ENCODE measurements around the gene ACTN2.

ACTN2 gene

GRCh38 chr1:236685205-236685916, 938 bp upstream of the ACTN2 start (continued):
- TF ChIP-seq ZBTB11 (tag by site-specific recombination; conservative IDR thresholded peaks at IDR 0.05; ENCODE audit: low read depth) (0 out of 2 replicates have a peak, but pooled peaks have one; percentile 11), ZNF366 (tag by site-specific recombination; conservative IDR thresholded peaks at IDR 0.05) (peak; percentile 90), ZNF639 (tag by site-specific recombination; IDR thresholded peaks at IDR 0.05) (no peak; the same call in 1 of the 2 replicates), SCRT2 (tag by site-specific recombination; IDR thresholded peaks at IDR 0.05) (no peak), ZSCAN16 (tag by site-specific recombination; IDR thresholded peaks at IDR 0.05) (no peak; the same call in 1 of the 2 replicates), HOXA7 (CRISPR knock-in tag; IDR thresholded peaks at IDR 0.05; ENCODE audit: borderline replicate concordance) (no peak)

- CTCF ChIA-PET: interaction anchor here (2.1 kb wide), 1 partner anchor 78 kb away, joined by 8 read pairs; no protein-coding TSS in a partner anchor
- TF ChIP-seq ZBTB26 (tag by site-specific recombination; optimal IDR thresholded peaks at IDR 0.05) (peak; percentile 29), ZBTB48 (tag by site-specific recombination; IDR thresholded peaks at IDR 0.05) (peak; percentile 60), ZNF596 (tag by site-specific recombination; IDR thresholded peaks at IDR 0.05) (0 out of 2 replicates have a peak, but pooled peaks have one; percentile 6), SP3 (tag by site-specific recombination; IDR thresholded peaks at IDR 0.05) (0 out of 2 replicates have a peak, but pooled peaks have one; percentile 6), ZNF548 (tag by site-specific recombination; IDR thresholded peaks at IDR 0.05) (no peak), ZNF677 (tag by site-specific recombination; IDR thresholded peaks at IDR 0.05) (0 out of 2 replicates have a peak, but pooled peaks have one; percentile 38), GLIS2 (tag by site-specific recombination; IDR thresholded peaks at IDR 0.05) (peak; percentile 45; the same call in 1 of the 2 replicates), ZNF660 (tag by site-specific recombination; IDR thresholded peaks at IDR 0.05) (0 out of 2 replicates have a peak, but pooled peaks have one; percentile 2), ZXDB (tag by site-specific recombination; IDR thresholded peaks at IDR 0.05) (0 out of 2 replicates have a peak, but pooled peaks have one; percentile 25), ZNF707 (tag by site-specific recombination; IDR thresholded peaks at IDR 0.05) (no peak), ZNF423 (tag by site-specific recombination; IDR thresholded peaks at IDR 0.05) (no peak), ZNF335 (tag by site-specific recombination; conservative IDR thresholded peaks at IDR 0.05) (peak; percentile 60; the same call in 1 of the 2 replicates)
- H3K36me3 ChIP-seq (ENCODE audit: control insufficient read depth in 2 of 2, insufficient read depth in 1 of 2, low read length in 2 of 2): no peaks in the 10 kb centered on the region
- POLR2A ChIA-PET: interaction anchor here (0.6 to 1.5 kb wide), 3 partner anchors 11 to 523 kb away, joined by 3 to 4 read pairs (median 4); no protein-coding TSS in a partner anchor
- H3K9me3 ChIP-seq (ENCODE audit: control insufficient read depth, insufficient read depth, low read depth, low read length): no peaks in the 10 kb centered on the region
- peak overlapping the region; percentile 78; the same call in 1 of the 2 replicates for H3K27ac ChIP-seq (ENCODE audit: extremely low read depth, low read depth, low read length)
- H3K4me1 ChIP-seq (ENCODE audit: control insufficient read depth, insufficient read depth, low read length): peaks cover 6% of the 10 kb centered on the region
- peak overlapping the region; percentile 46 for H3K4me3 ChIP-seq (ENCODE audit: low read depth, low read length)
Measured at GRCh38 chr1:236686815-236687160, 489 bp downstream of the ACTN2 start.
